GM18873 (cell line): ENCODE results near the gene GARNL3.

Source experiments
- ATAC-seq: cut with Tn5 transposase; IDR thresholded peaks from one replicate; pipeline ENCODE4 v1.9.1; 2021; ENCODE audit warnings: mild to moderate bottlenecking, moderate library complexity, moderate number of reproducible peaks; ENCODE audit not compliant: unreplicated experiment, low FRiP score

The GARNL3 gene

GRCh38 chr9:127397646-127398274 lies 133.2 kb downstream of the GARNL3 start:
- no peak for ATAC-seq

GRCh38 chr9:127398275-127398647 lies 133.7 kb downstream of the GARNL3 start:
- ATAC-seq, result no peak

- no peak for ATAC-seq
These were observed 134.3 kb downstream of the GARNL3 start for GRCh38 chr9:127398715-127399400.

GRCh38 chr9:127399736-127400269 lies 135.2 kb downstream of the GARNL3 start:
- no peak for ATAC-seq

- no peak for ATAC-seq
These were observed 138.0 kb downstream of the GARNL3 start for GRCh38 chr9:127402401-127403090.

GRCh38 chr9:127403507-127404192 lies 139.1 kb downstream of the GARNL3 start:
- ATAC-seq, result no peak

- no peak for ATAC-seq
These were observed 140.1 kb downstream of the GARNL3 start for GRCh38 chr9:127404631-127405030.

- no peak for ATAC-seq
These were observed 141.0 kb downstream of the GARNL3 start for GRCh38 chr9:127405344-127406125.

- no peak for ATAC-seq
These were observed 142.4 kb downstream of the GARNL3 start for GRCh38 chr9:127406799-127407491.

GRCh38 chr9:127407492-127407843 lies 142.9 kb downstream of the GARNL3 start:
- ATAC-seq, result no peak

- no peak for ATAC-seq
These were observed 146.5 kb downstream of the GARNL3 start for GRCh38 chr9:127411122-127411521.

GRCh38 chr9:127415141-127415540 lies 150.6 kb downstream of the GARNL3 start:
- no peak for ATAC-seq

GRCh38 chr9:127415657-127416056 lies 151.1 kb downstream of the GARNL3 start:
- ATAC-seq, result no peak

GRCh38 chr9:127417131-127418036 lies 152.8 kb downstream of the GARNL3 start:
- no peak for ATAC-seq

- no peak for ATAC-seq
These were observed 153.5 kb downstream of the GARNL3 start for GRCh38 chr9:127418037-127418471.

- no peak for ATAC-seq
These were observed 154.8 kb downstream of the GARNL3 start for GRCh38 chr9:127419348-127419747.

GRCh38 chr9:127421057-127421456 lies 156.5 kb downstream of the GARNL3 start:
- ATAC-seq, result no peak

GRCh38 chr9:127422133-127422782 lies 157.7 kb downstream of the GARNL3 start:
- no peak for ATAC-seq
